ENCODE measurements around the gene TMEM184C.

Gene TMEM184C

GRCh38 chr4:147605499-147605898 lies 11.7 kb upstream of the TMEM184C start:
- no peak for DNase-seq

GRCh38 chr4:147607471-147607870 lies 9.7 kb upstream of the TMEM184C start:
- DNase-seq = no peak

- DNase-seq = no peak
These were observed 6.5 kb upstream of the TMEM184C start for GRCh38 chr4:147610686-147611085.

- DNase-seq = no peak
These were observed 386 bp upstream of the TMEM184C start for GRCh38 chr4:147616849-147617172.

GRCh38 chr4:147617841-147618691 lies 869 bp downstream of the TMEM184C start:
- DNase-seq = no peak

- DNase-seq = no peak
These were observed 3.1 kb downstream of the TMEM184C start for GRCh38 chr4:147620315-147620714.

GRCh38 chr4:147625733-147626132 lies 8.5 kb downstream of the TMEM184C start:
- no peak for DNase-seq

- no peak for DNase-seq
These were observed 9.7 kb downstream of the TMEM184C start for GRCh38 chr4:147626903-147627302.

GRCh38 chr4:147628415-147628814 lies 11.2 kb downstream of the TMEM184C start:
- no peak for DNase-seq

- no peak for DNase-seq
These were observed 12.9 kb downstream of the TMEM184C start for GRCh38 chr4:147629783-147630730.

- no peak for DNase-seq
These were observed 15.9 kb downstream of the TMEM184C start for GRCh38 chr4:147633113-147633512.

GRCh38 chr4:147633643-147634042 lies 16.4 kb downstream of the TMEM184C start:
- no peak for DNase-seq

- no peak for DNase-seq
These were observed 18.2 kb downstream of the TMEM184C start for GRCh38 chr4:147635348-147635747.

- no peak for DNase-seq
These were observed 21.2 kb downstream of the TMEM184C start for GRCh38 chr4:147638365-147638764.

- DNase-seq = no peak
These were observed 21.7 kb downstream of the TMEM184C start for GRCh38 chr4:147638942-147639341.

- no peak for DNase-seq
These were observed 22.2 kb downstream of the TMEM184C start for GRCh38 chr4:147639388-147639787.

GRCh38 chr4:147640331-147640730 lies 23.1 kb downstream of the TMEM184C start:
- no peak for DNase-seq

GRCh38 chr4:147643616-147644015 lies 26.4 kb downstream of the TMEM184C start:
- no peak for DNase-seq

GRCh38 chr4:147644471-147644870 lies 27.3 kb downstream of the TMEM184C start:
- no peak for DNase-seq

GRCh38 chr4:147645099-147645498 lies 27.9 kb downstream of the TMEM184C start:
- DNase-seq = no peak

- DNase-seq = no peak
These were observed 31.5 kb downstream of the TMEM184C start for GRCh38 chr4:147648656-147649055.

- no peak for DNase-seq
These were observed 34.4 kb downstream of the TMEM184C start for GRCh38 chr4:147651563-147651962.

- DNase-seq = no peak
These were observed 38.4 kb downstream of the TMEM184C start for GRCh38 chr4:147655639-147656038.

GRCh38 chr4:147658501-147658900 lies 41.3 kb downstream of the TMEM184C start:
- no peak for DNase-seq

All from CD4-positive, alpha-beta T cell treated with Interleukin-15 for 1 hour (primary cell).